NCI-H748 (cell line): ENCODE measurements around the gene RNASE13.
"Not testable (repeated sequence)": the region's sequence is repeated elsewhere in the genome, so short reads cannot be mapped to it uniquely, and the experiment has no call there.

ENCODE experiments used
- DNase-seq: peaks from one replicate; lab custom pipeline; 2025; ENCODE audit not compliant: unreplicated experiment; lab: John Stamatoyannopoulos, UW

RNASE13 gene

DNA sequence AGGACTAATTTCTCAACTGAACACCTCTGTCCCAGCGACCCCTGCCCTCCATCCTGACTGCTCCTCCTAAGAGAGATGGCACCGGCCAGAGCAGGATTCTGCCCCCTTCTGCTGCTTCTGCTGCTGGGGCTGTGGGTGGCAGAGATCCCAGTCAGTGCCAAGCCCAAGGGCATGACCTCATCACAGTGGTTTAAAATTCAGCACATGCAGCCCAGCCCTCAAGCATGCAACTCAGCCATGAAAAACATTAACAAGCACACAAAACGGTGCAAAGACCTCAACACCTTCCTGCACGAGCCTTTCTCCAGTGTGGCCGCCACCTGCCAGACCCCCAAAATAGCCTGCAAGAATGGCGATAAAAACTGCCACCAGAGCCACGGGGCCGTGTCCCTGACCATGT lies 8.3 kb upstream of the RNASE13 start:
- DNase-seq = no peak

DNA sequence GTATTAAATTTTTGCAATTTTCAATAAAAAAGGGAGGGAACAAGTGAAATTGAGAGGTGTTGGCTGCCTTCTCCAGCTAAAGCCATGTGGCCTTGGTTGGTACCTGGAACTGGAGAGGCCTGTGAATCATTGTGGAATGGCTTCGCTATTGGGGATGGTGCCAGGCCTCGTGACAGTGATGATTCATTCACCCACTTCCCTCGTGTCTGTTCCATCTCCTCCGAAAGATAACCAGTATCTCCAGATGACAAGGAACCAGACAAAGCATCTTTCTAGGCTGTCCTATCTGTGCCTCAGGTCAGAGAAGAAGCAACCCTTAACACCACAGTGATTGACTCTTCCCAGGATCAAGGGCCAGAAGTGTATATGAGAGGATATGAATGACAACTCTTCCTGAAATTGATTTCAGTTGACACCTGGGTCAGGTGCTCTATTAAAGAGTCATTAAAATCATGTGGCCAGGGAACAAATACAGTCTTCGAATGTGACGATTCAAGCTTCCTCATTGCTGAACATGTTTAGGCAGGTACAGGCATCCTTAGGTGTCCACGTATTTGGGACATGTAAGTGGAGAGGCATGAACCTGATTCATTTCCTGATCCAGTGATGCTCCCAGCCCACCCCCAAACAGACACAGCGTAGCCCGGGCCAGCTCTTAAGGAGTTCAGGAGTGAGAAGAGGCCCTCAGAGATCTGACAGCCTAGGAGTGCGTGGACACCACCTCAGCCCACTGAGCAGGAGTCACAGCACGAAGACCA lies 7.2 kb upstream of the RNASE13 start, which contains the start of gene RNASE7:
Gene RNASE7 (plus strand): TSS at position 687 of the 758 bp plus-strand sequence. CDS start 631 bp downstream, outside the sequence.
- no peak for DNase-seq

DNA sequence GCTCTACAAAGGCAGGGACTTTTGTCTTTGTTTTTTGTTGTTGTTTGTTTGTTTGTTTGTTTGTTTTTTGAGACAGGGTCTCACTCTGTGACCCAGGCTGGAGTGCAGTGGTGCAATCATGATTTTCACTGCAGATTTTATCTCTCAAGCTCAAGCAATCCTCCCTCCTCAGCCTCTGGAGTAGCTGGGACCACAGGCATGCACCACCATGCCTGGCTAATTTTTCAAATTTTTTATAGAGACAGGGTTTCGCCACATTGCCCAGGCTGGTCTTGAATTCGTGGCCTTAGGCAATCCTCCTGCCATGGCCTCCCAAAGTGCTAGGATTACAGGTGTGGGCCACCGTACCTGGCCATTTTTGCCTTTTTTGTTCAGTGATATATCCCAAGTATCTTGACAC lies 6.3 kb upstream of the RNASE13 start:
- not testable (repeated sequence) for DNase-seq

DNA sequence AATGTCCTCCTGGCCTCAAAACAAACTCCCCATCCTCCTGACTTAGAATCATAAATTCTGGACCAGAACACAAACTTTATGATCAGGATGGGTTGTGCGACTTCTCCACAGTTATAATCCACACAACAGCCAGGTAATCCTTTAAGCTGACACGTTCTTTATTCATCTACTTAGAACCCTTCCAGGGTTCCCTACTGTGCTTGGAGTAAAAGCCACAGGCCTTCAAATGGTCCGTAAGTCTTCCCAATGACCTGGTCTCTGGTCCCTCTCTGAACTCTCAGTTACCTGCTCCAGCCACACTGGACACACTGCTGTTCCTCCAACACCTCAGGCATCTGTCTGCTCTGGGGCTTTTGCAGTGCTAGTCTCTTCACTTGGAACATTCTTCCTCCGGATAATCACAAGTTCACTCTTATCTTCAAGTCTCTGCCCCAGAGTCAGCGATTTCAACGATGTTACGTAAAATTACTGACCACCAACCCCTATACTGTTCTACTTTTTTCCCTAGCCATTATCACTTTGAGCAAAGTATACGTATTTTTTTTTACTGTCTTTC lies 5.8 kb upstream of the RNASE13 start:
- DNase-seq = no peak

DNA sequence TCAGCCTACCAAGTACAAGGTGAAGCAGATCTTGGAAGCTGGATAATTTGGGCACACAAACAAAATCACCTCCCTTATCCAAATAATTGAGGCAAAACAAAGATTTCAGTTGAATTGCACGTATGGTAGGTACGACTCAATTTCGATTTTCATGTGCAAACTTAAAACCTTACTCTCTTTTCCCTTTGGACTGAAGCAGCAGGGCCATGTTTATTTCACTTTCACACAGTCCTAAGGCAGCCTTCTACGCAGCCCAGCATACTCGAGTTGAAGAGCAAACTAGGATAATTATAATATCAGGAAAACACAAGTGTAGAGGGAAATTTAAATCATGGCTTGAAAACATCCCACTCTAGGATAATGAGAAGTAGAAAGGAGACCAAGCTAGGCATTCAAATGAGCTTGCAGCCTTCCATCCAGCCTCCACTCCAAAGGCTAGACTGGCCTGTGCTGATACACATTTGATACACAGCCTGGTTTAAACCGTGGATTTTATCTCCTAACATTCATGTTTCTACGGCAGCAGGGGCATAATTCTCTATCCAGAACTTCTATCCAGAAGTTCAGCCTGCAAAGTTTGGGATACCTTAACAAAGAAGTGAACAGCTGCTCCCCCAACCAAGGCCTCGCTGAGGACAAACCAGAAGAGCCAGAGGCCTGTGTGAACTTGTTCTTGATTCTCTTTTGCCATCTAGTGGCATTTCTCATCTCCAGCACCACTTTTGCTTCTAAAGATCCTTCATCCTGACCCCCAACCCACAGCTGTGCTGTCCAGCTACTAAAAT lies 5.2 kb upstream of the RNASE13 start:
- peak; percentile 19 for DNase-seq

DNA sequence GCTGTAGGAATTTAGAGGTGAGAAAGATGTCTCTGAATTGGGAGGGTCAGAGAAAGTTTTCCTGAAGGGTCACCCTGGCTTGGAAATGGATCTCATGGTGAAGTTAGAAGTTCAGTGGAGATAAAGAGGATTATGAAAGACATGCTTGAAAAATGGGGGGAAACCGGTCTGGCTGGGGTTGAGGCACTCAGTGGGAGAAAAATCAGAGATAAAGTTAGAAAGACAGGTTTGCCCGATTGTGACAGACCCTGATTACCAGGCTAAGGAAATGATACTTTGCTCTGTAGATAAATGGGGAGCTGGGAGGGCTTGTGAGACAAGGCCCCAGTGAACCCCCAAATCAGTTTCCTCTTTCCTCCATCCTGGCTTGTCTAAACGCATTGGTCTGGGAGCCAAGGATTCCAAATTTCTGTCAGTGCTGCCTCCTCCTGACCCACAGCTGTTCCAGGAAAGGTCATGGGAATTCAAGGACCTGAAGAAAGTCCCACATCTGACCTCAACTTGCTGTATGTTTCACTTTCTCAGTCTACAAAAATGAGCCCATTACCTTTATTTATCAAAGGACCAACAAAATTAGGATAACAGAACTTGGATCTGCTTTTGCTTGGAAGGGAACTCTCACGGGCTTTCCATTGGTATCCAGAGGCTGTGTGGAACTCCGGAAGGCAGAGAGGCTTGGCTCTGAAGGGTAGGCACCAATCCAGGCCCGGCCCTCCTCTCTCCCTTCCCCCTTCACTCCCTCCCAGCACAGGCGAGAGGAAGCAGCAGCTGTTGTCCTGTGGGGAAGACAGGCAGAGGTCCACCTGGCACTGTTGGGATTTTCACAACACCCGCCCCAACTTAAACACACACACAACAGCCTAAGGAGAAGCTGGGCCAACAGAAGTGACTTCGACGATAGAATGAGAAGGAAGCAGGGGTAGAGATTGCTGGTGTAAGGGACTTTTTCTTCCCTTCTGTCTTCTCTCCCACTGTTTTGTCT lies 4.1 kb upstream of the RNASE13 start:
- DNase-seq = peak; percentile 6

DNA sequence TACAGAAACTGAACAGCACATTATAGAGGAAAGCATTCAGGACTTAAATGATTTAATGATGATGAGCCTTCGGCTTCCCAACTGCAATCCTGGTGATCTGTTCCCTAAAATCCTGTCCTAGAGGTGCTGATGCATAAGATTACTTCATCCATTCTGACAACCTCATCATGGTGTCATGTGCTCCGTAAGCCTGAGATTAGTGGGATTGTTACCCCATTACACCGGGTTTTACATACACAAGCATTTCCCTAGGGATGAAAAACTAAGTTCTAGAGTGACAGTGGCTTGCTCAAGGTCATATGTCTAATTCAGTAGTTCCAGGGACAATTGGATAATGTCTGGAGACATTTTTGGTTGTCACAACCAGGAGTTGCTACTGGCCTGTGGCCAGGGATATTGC lies 2.5 kb upstream of the RNASE13 start:
- DNase-seq = no peak

DNA sequence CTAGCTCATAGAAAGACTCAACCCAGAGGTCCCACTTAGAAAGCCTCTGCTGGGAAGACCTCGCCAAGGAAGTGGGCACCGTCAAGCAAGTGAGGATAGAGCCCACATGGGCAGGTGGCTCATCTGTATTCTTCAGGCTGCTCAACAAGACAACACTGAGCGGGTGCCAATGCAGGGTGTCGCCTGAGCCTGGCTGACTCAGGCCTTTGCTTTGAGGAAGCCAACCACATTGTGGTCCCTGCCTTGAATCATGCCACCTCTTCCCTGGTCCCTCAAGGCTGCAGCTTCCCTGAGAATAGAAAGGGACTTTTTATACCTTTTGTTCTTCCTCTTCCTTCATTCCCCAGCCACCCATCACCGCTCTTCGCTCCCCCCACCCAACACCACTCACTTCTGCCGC lies 2.1 kb upstream of the RNASE13 start:
- DNase-seq = no peak

DNA sequence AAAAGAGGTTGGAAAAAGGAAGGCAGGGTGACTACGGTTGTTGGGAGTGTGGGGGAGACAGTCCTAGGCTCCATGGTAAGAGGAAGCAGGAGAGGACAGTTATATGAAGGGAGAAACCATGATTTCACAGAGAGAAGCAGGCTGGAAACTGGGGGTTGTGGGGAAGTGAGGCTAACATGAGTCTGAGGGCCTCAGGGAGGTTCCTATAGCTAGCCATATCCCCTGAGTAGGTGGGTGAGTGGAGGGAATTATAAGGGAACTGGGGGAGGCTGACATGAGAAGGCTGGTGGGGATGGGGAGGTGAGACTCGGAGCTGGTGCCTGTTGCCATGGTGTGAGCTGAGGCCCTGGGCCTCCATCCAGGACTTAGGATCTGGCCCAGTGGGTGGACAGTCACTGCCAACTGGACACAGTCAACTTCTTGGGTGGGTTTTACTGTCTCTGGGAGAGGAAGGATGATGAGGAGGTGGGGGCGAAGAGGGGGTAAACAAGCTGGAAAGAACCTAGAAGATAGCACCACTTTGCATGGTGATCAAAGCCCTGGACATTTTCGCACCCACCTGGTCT lies 1.4 kb downstream of the RNASE13 start:
- no peak for DNase-seq

DNA sequence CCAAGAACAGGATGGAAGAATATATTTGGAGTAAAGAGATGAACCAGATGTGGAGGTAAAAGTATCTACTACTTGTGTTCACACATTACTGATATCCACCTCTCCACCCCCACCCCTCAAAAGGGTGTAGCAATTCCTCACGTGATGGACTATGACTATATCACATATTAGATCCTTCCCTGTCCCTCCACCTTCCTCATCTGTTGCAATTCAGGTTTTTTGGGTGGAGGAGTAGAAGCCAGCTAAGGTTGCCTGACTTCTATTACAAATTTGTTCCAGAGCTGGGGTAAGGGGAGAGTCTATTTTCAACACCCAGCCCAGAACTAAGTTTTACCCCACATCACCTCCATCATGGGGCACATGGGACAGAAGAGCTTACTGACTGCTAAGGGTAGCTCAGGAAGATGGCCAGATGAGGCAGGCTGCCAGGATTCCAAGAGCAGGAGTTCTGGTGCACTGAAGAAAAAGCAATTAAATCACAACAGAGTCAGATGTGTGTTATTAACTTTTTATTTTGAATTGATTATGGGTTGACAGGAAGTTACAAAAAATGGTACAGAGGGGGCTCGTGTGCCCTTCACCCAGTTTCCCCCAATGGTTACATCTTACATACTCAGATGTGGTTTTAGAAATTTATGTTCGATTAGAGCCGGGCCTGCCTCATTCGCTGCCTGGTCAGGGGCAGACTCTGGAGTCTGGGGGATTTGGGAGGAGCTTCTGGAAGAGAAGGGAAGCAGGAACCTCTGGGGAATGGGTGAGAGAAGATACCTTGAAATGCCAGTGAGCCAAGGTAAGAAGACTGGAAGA lies 2.1 kb downstream of the RNASE13 start:
- DNase-seq = no peak

DNA sequence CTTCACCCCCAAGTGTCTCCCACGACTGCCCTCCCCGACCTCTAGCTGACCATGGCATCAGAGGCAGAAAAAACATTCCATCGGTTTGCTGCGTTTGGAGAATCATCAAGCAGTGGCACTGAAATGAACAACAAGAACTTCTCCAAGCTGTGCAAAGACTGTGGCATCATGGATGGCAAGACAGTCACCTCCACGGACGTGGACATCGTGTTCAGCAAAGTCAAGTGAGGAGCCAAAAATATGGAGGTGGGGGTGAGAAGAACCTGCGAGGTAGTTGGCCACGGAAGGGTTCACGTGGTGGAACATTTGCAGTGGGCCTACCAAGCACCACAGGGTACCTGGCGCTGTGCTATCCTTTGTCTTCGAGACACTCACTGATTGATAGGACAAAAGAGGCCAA lies 4.1 kb downstream of the RNASE13 start:
- no peak for DNase-seq

DNA sequence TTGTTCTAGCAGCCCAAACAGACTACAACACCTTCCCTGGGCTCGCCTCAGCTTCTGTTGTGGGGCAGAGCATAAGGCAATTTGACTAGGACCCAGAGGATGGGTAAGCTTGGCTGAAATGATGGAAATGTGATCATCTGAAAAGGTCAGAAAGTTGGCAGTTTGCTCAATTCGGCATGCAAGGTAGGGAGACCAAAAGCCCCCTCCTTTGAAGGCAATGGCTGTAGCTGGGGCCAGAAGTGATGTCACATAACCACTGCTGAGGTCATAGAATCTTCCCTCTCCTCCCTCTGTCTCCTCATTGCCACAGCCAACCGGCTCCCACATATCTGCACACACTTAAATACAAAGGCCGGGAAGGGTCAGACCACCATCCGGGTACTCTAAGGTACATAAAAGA lies 4.7 kb downstream of the RNASE13 start, which contains the start of gene TPPP2:
Gene TPPP2 (plus strand): TSS at position 301 of the 400 bp plus-strand sequence. CDS start 365 bp downstream, outside the sequence.
- DNase-seq = no peak

DNA sequence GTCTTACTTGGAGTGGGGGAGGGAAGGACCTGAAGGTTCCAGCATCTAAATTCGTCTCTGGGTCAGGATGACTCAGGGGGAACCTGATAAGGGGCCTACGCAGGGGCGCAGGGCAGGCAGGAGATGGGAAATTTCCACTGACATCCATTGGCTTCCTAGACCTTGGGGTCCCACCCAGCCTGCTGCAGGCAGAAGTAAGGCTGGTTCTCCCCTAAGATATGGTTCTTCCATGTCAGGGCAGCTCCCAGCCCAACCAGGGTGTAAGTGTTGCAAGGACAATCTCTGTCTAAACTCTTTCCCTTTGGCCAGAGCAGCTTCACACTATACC lies 7.7 kb downstream of the RNASE13 start:
- no peak for DNase-seq

DNA sequence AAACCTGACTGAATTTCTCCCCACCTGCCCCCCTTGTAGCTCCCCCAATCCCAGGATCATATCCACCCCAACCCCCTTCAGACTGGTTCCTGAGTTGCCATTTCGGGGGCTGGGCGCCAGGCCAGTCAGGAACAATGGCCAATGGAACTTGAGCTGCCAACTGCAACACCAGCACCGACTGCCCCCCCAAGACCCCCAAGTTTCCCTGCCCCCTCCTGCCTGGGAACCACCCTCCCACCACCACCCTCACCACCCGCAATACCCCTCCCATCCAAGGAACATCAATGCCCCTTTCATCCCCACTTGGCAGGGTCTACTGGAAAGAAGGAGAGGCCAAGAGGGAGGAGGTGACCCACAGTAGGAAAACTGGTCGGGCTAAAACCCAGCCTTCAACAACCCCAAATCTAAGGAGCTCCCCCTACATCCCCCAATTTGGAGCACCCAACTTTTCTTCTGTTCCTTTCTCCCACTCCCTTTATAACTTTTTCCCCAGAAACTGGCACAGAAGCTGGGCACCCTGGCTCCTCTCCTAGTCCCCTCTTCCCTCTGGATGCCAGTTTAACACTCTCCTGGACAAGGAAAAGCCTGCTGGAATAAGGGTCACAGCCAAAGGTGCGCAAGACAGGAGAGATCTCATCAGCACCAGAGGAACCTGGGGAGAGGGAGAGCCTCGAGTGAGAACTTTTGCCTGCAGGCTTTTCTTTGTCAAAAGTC lies 8.2 kb downstream of the RNASE13 start:
- DNase-seq = no peak

DNA sequence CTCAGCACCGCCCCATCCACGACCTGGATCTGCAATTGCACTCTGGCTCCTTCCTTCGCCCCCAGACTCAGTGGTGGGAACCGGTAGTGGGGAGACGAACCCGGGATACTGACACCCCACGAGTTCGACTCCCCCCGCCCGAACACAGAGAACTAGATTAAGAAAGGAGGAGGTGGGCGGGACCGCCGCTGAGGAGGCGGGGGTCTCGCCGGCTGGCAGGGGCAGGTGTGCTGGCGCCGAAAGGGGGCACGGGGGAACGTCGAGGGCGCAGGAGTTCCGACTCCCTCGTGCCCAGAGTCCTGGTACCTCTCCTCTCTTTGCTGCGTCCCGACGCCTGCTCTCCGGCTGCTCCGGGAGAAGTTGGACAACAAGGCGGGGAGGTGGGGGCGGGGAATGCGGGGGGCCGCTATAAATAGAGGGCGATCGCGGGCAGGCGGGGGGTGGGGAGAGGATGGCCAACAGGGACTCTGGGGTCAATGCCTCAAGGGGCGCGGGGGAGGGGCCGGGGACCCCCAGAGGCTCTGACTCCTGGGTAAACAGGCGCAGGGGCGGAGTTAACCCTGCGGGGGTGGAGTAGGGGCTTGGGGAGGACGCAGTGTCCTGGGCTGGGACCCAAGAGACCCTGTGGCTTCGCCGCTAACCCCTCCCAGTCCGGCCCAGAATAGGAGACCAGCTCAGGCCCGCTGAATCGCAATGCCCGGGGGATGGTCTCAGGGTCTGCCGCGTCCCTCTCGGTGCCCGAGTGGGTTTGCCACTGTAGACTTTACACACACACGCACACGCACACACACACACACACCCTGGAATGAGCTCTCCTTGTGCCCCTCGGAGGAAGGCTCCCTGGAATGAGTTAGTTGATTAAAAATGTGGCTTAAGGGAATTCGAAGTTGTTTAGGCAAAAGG lies 9.0 kb downstream of the RNASE13 start:
- peak; percentile 23 for DNase-seq

DNA sequence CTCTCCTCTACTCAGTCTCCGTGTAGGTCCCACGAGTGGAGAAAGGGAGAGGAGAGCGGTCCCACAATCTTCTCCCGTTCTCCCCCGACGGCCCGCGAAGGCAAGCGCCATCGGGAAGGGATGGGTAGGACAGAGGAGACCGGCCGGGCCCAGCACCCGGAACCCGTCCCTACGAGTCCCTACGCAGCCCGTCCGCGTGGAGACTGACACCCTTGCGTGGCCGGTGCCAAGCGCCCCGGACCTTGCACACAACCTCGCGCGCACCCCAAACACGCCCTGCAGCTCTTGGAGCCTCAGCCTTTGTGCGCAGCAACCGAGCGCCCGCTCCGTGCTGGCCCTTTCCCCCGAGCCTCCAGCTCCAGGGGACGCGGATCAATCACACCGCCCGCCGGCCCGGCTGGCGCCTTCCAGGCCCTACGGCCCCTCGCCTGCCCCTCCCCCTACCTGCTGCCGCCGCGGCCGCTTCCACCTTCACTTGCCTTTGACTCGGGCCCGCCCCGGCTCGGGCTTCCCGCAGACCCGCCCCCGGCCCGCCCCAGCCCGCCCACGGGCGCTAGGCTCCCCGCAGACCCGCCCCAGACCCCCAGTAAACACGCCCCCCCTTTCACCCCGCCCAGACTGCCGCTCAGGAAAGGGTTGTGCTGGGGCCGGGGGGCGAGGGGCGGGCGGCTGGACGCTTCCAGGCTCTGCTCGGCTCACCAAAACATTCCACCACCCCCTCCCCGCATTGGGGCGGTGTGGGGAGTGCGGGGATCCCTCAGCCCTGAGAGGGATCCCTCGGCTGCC lies 9.8 kb downstream of the RNASE13 start, which contains the start of gene NDRG2:
Gene NDRG2 (minus strand): TSS at position 477 of the 786 bp plus-strand sequence. CDS start 1,746 bp downstream, outside the sequence.
- DNase-seq = peak; percentile 77
